ENCODE data around the gene KRTAP4-7. TPM values are rescaled to one million over a fixed set of nuclear protein-coding genes. Genes with fewer than 3 reads are reported as not detected.

Gene KRTAP4-7
- total RNA-seq, 1 experiment from 2014 or later = not detected

Other genes starting within 250 kb of the KRTAP4-7 start
- gene KRT12, start 216.9 kb upstream of the KRTAP4-7 start, total RNA-seq (2014; rRNA removed; shearing (Covaris generic)) = not detected in 2 replicates
- gene KRT20, start 198.9 kb upstream of the KRTAP4-7 start, total RNA-seq (2014; rRNA removed; shearing (Covaris generic)) = not detected in 2 replicates
- 0.07 TPM in 1 of 2 replicates, not detected in the other for gene KRT23, start 146.5 kb upstream of the KRTAP4-7 start, total RNA-seq (2014; rRNA removed; shearing (Covaris generic))
- gene KRT39, start 117.2 kb upstream of the KRTAP4-7 start, total RNA-seq (2014; rRNA removed; shearing (Covaris generic)) = not detected in 2 replicates
- not detected in 2 replicates for gene KRT40, start 99.8 kb upstream of the KRTAP4-7 start, total RNA-seq (2014; rRNA removed; shearing (Covaris generic))
- gene KRTAP3-3, start 90.0 kb upstream of the KRTAP4-7 start, total RNA-seq (2014; rRNA removed; shearing (Covaris generic)) = not detected in 2 replicates
- gene KRTAP3-2, start 84.2 kb upstream of the KRTAP4-7 start, total RNA-seq (2014; rRNA removed; shearing (Covaris generic)) = not detected in 2 replicates
- gene KRTAP3-1, start 75.0 kb upstream of the KRTAP4-7 start, total RNA-seq (2014; rRNA removed; shearing (Covaris generic)) = not detected in 2 replicates
- not detected in 2 replicates for gene KRTAP1-5, start 56.9 kb upstream of the KRTAP4-7 start, total RNA-seq (2014; rRNA removed; shearing (Covaris generic))
- gene KRTAP1-4, start 54.0 kb upstream of the KRTAP4-7 start, total RNA-seq (2014; rRNA removed; shearing (Covaris generic)) = not detected in 2 replicates
- gene KRTAP1-3, start 49.3 kb upstream of the KRTAP4-7 start, total RNA-seq (2014; rRNA removed; shearing (Covaris generic)) = not detected in 2 replicates
- not detected in 2 replicates for gene KRTAP1-1, start 42.7 kb upstream of the KRTAP4-7 start, total RNA-seq (2014; rRNA removed; shearing (Covaris generic))
- not detected in 2 replicates for gene KRTAP2-1, start 36.8 kb upstream of the KRTAP4-7 start, total RNA-seq (2014; rRNA removed; shearing (Covaris generic))
- gene KRTAP2-2, start 28.9 kb upstream of the KRTAP4-7 start, total RNA-seq (2014; rRNA removed; shearing (Covaris generic)) = not detected in 2 replicates
- gene KRTAP2-3, start 24.0 kb upstream of the KRTAP4-7 start, total RNA-seq (2014; rRNA removed; shearing (Covaris generic)) = not detected in 2 replicates
- not detected in 2 replicates for gene KRTAP2-4, start 18.3 kb upstream of the KRTAP4-7 start, total RNA-seq (2014; rRNA removed; shearing (Covaris generic))
- not detected in 2 replicates for gene KRTAP4-8, start 14.0 kb downstream of the KRTAP4-7 start, total RNA-seq (2014; rRNA removed; shearing (Covaris generic))
- gene KRTAP4-16, start 18.1 kb downstream of the KRTAP4-7 start, total RNA-seq (2014; rRNA removed; shearing (Covaris generic)) = not detected in 2 replicates
- not detected in 2 replicates for gene KRTAP4-9, start 21.2 kb downstream of the KRTAP4-7 start, total RNA-seq (2014; rRNA removed; shearing (Covaris generic))
- gene KRTAP4-11, start 34.2 kb downstream of the KRTAP4-7 start, total RNA-seq (2014; rRNA removed; shearing (Covaris generic)) = not detected in 2 replicates
- gene KRTAP4-12, start 40.0 kb downstream of the KRTAP4-7 start, total RNA-seq (2014; rRNA removed; shearing (Covaris generic)) = not detected in 2 replicates
- gene KRTAP4-6, start 56.4 kb downstream of the KRTAP4-7 start, total RNA-seq (2014; rRNA removed; shearing (Covaris generic)) = not detected in 2 replicates
- gene KRTAP4-5, start 65.7 kb downstream of the KRTAP4-7 start, total RNA-seq (2014; rRNA removed; shearing (Covaris generic)) = not detected in 2 replicates
- not detected in 2 replicates for gene KRTAP4-4, start 76.6 kb downstream of the KRTAP4-7 start, total RNA-seq (2014; rRNA removed; shearing (Covaris generic))
- gene KRTAP4-3, start 84.1 kb downstream of the KRTAP4-7 start, total RNA-seq (2014; rRNA removed; shearing (Covaris generic)) = not detected in 2 replicates
- not detected in 2 replicates for gene KRTAP4-2, start 94.1 kb downstream of the KRTAP4-7 start, total RNA-seq (2014; rRNA removed; shearing (Covaris generic))
- gene KRTAP4-1, start 100.8 kb downstream of the KRTAP4-7 start, total RNA-seq (2014; rRNA removed; shearing (Covaris generic)) = 0.17 TPM in 1 of 2 replicates, not detected in the other
- gene KRTAP9-1, start 105.7 kb downstream of the KRTAP4-7 start, total RNA-seq (2014; rRNA removed; shearing (Covaris generic)) = not detected in 2 replicates
- gene KRTAP9-2, start 142.5 kb downstream of the KRTAP4-7 start, total RNA-seq (2014; rRNA removed; shearing (Covaris generic)) = not detected in 2 replicates
- gene KRTAP9-3, start 148.3 kb downstream of the KRTAP4-7 start, total RNA-seq (2014; rRNA removed; shearing (Covaris generic)) = not detected in 2 replicates
- not detected in 2 replicates for gene KRTAP9-8, start 153.8 kb downstream of the KRTAP4-7 start, total RNA-seq (2014; rRNA removed; shearing (Covaris generic))
- gene KRTAP9-4, start 165.5 kb downstream of the KRTAP4-7 start, total RNA-seq (2014; rRNA removed; shearing (Covaris generic)) = not detected in 2 replicates
- not detected in 2 replicates for gene KRTAP9-9, start 171.2 kb downstream of the KRTAP4-7 start, total RNA-seq (2014; rRNA removed; shearing (Covaris generic))
- not detected in 2 replicates for gene KRTAP9-6, start 181.2 kb downstream of the KRTAP4-7 start, total RNA-seq (2014; rRNA removed; shearing (Covaris generic))
- gene KRTAP9-7, start 191.5 kb downstream of the KRTAP4-7 start, total RNA-seq (2014; rRNA removed; shearing (Covaris generic)) = not detected in 2 replicates
- gene KRTAP29-1, start 218.7 kb downstream of the KRTAP4-7 start, total RNA-seq (2014; rRNA removed; shearing (Covaris generic)) = not detected in 2 replicates
- not detected in 2 replicates for gene KRTAP16-1, start 225.2 kb downstream of the KRTAP4-7 start, total RNA-seq (2014; rRNA removed; shearing (Covaris generic))
- not detected in 2 replicates for gene KRTAP17-1, start 231.6 kb downstream of the KRTAP4-7 start, total RNA-seq (2014; rRNA removed; shearing (Covaris generic))